ENCODE measurements around the gene DRD4. TPM values are rescaled to one million over a fixed set of nuclear protein-coding genes. Genes with fewer than 3 reads are reported as not detected.
"Not testable (repeated sequence)": the region's sequence is repeated elsewhere in the genome, so short reads cannot be mapped to it uniquely, and the experiment has no call there.

DRD4 gene
- polyA plus RNA-seq, 3 donors: 2.0 to 7.5 (median 4.0) TPM

- DNase-seq (ENCODE audit: extremely low read depth in 1 of 11, low read depth in 9 of 11, low spot score in 4 of 11): no peak
Observed at GRCh38 chr11:637593-638521, 788 bp downstream of the DRD4 start.

DNA sequence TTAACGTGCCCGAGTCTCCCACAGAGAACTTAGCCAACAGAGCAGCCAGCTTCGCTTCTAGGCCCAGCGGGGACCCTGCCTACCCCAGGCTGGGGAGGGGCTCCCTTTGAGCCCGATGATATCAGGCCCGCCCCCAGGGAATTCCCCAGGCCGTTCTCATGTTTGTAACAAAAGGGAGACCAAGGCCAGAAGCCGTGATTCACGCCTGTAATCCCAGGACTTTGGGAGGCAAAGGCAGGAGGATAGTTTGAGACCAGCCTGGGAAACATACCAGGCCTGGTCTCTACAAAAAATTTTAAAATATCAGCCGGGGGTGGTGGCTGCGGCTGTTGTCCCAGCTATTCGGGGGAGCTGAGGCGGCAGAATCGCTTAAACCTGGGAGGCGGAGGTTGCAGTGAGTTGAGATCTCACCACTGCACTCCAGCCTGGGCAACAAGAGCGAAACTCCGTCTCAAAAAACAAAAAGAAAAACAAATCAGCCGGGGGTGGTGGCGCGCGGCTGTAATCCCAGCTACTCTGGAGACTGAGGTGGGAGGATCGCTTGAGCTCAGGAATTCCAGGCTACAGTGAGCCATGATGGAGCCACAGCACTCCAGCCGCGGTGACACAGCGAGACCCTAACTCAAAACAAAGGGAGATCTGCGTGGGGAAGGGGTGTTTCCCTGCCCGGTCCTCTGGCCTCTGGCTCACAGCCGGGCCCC lies 1.7 kb downstream of the DRD4 start:
- DNase-seq (ENCODE audit: extremely low read depth in 1 of 11, low read depth in 9 of 11, low spot score in 4 of 11): no peak

DNA sequence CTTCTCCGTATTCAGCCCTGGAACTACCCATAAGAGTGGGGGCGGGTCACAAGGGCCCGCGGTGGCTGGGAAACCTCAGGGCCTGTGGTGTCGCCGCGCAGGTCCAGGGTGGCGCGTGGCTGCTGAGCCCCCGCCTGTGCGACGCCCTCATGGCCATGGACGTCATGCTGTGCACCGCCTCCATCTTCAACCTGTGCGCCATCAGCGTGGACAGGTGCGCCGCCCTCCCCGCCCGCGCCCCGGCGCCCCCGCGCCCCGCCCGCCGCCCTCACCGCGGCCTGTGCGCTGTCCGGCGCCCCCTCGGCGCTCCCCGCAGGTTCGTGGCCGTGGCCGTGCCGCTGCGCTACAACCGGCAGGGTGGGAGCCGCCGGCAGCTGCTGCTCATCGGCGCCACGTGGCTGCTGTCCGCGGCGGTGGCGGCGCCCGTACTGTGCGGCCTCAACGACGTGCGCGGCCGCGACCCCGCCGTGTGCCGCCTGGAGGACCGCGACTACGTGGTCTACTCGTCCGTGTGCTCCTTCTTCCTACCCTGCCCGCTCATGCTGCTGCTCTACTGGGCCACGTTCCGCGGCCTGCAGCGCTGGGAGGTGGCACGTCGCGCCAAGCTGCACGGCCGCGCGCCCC lies 2.4 kb downstream of the DRD4 start:
- no peak for DNase-seq (ENCODE audit: extremely low read depth in 1 of 11, low read depth in 9 of 11, low spot score in 4 of 11)

- DNase-seq (ENCODE audit: extremely low read depth in 1 of 11, low read depth in 9 of 11, low spot score in 4 of 11): no peak
Observed at GRCh38 chr11:640021-640706, 3.1 kb downstream of the DRD4 start.

DNA sequence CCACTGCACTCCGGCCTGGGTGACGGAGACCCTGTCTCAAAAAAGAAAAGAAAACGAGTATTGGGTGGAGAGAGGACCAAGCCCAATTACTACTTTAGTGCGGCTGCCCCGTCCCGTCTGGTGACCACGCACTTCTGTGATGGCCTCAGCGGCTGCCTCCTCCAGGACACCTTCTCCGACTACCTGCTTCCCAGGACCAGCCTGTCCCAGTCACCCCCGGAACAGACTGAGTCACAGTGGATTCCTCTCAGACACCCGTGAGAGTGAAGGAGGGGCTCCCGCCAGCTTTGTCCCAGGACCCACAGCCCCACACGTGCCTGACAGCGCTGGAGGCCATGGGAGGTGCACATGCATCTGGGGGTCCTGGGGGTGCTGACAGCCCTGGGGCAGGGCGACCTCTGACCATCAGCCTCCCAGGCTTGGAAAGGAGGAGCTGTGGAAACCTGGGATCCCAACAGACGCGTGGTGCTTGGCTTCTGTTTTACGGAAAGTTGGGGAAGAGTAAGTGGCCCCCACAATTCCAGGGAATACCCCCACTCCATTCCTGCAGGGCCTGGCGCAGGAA lies 4.8 kb downstream of the DRD4 start:
- no peak for DNase-seq (ENCODE audit: extremely low read depth in 1 of 11, low read depth in 9 of 11, low spot score in 4 of 11)

- no peak for DNase-seq (ENCODE audit: extremely low read depth in 1 of 11, low read depth in 9 of 11, low spot score in 4 of 11)
Observed at GRCh38 chr11:643366-643765, 6.3 kb downstream of the DRD4 start.

GRCh38 chr11:643849-644738 lies 7.0 kb downstream of the DRD4 start:
- no peak for DNase-seq (ENCODE audit: extremely low read depth in 1 of 11, low read depth in 9 of 11, low spot score in 4 of 11)

- no peak for DNase-seq (ENCODE audit: extremely low read depth in 1 of 11, low read depth in 9 of 11, low spot score in 4 of 11)
Observed at GRCh38 chr11:645536-645935, 8.5 kb downstream of the DRD4 start.

GRCh38 chr11:646214-646613 lies 9.1 kb downstream of the DRD4 start:
- DNase-seq (ENCODE audit: extremely low read depth in 1 of 11, low read depth in 9 of 11, low spot score in 4 of 11): no peak

- not testable (repeated sequence) for DNase-seq (ENCODE audit: extremely low read depth in 1 of 11, low read depth in 9 of 11, low spot score in 4 of 11)
Observed at GRCh38 chr11:647672-648158, 10.6 kb downstream of the DRD4 start.

- DNase-seq (ENCODE audit: extremely low read depth in 1 of 11, low read depth in 9 of 11, low spot score in 4 of 11): no peak
Observed at GRCh38 chr11:650482-650881, 13.4 kb downstream of the DRD4 start.

DNA sequence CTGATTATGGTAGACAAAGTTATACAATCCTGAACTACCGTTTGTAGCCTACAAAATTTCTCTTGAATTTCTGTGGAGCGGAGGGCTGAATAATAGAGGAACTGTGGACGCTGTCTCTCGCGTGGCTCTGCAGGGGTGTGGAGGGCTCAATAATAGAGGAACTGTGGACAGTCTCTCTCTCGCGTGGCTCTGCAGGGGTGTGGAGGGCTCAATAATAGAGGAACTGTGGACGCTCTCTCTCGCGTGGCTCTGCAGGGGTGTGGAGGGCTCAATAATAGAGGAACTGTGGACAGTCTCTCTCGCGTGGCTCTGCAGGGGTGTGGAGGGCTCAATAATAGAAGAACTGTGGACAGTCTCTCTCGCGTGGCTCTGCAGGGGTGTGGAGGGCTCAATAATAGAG lies 16.1 kb downstream of the DRD4 start:
- DNase-seq (ENCODE audit: extremely low read depth in 1 of 11, low read depth in 9 of 11, low spot score in 4 of 11): not testable (repeated sequence)

GRCh38 chr11:653837-654236 lies 16.8 kb downstream of the DRD4 start:
- no peak for DNase-seq (ENCODE audit: extremely low read depth in 1 of 11, low read depth in 9 of 11, low spot score in 4 of 11)

- not testable (repeated sequence) for DNase-seq (ENCODE audit: extremely low read depth in 1 of 11, low read depth in 9 of 11, low spot score in 4 of 11)
Observed at GRCh38 chr11:654444-654843, 17.4 kb downstream of the DRD4 start.

- no peak for DNase-seq (ENCODE audit: extremely low read depth in 1 of 11, low read depth in 9 of 11, low spot score in 4 of 11)
Observed at GRCh38 chr11:655036-655726, 18.1 kb downstream of the DRD4 start.

GRCh38 chr11:656426-656825 lies 19.4 kb downstream of the DRD4 start:
- DNase-seq (ENCODE audit: extremely low read depth in 1 of 11, low read depth in 9 of 11, low spot score in 4 of 11): no peak

DNA sequence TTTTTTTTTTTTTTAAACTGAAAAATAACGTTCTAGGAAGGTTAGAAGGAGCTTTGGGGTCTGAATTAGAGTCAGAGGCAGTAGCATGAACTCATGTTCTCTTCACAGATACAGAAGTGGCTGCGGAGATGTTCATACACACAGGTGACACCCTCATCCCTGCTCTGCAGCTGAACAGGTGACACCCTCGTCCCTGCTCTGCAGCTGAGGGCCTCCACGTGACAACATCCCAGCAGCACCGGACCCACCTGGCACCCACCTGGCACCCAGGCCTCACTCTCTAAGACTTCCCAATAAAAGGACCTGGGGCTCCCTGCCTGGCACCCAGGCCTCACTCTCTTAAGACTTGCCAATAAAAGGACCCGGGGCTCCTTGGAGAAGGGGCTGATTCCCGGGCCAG lies 19.8 kb downstream of the DRD4 start:
- no peak for DNase-seq (ENCODE audit: extremely low read depth in 1 of 11, low read depth in 9 of 11, low spot score in 4 of 11)

Measured in renal cortex interstitium (tissue), 11 donors.